Activated T-cell treated with anti-CD3 and anti-CD28 coated beads for 1 hour (primary cell): ENCODE results near the gene KAZN.
"Not testable (repeated sequence)": the region's sequence is repeated elsewhere in the genome, so short reads cannot be mapped to it uniquely, and the experiment has no call there.

Source experiments
- DNase-seq: peaks from one replicate; pipeline ENCODE4 v3.0.0-alpha.2; 2020; ENCODE audit warnings: low read depth

KAZN gene

DNA sequence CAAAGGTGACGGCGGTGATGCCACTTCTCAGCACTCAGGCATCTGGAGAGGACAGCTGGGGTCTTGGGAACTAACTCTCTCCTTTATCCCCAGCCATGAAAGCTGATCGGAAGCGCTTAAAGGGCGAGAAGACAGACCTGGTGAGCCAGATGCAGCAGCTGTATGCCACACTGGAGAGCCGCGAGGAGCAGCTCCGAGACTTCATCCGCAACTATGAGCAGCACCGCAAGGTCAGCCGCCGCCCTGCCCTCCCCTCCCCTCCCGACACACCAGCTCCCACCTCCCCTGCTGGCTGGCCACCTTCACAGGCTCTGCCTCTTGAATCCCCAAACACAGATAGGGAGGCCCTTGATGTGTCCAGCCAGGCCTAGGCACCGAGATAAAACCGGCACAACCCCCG is 436.2 kb downstream of the KAZN start:
- no peak for DNase-seq

DNA sequence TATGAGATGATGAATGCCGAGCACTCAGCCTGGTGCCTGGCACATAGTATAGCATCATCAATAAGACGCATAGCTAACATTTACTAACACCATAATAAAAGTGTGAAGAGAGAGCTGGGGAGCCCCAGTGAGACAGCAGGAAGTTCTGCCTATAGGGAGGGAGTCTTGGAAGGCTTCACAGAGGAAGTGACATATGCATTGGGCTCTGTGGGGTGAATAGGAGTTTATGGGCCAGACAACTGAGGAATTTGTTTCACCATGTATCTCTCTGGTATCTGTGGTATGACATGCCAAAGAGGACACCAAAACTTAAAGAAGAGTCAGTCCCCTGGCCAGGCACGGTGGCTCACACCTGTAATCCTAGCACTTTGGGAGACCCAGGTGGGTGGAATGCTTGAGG is 436.8 kb downstream of the KAZN start:
- no peak for DNase-seq

DNA sequence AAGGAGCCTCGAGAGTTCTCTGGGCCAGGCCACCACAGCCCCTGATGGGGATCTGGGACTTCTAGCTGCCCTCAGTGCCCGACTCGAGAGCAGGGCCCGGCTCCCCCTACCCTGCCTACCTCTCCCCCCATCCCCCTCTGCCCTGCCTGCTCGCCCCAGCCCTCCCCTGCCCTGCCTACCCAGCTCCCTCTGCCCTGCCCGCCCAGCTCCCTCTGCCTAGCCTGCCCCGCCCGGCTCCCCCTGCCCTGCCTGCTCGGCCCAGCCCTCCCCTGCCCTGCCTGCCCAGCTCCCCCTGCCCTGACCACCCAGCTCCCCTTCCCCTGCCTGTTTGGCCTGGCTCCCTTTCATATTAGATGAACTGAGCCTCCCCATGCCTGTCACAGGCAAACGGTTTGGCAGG is 437.6 kb downstream of the KAZN start:
- DNase-seq, result no peak

DNA sequence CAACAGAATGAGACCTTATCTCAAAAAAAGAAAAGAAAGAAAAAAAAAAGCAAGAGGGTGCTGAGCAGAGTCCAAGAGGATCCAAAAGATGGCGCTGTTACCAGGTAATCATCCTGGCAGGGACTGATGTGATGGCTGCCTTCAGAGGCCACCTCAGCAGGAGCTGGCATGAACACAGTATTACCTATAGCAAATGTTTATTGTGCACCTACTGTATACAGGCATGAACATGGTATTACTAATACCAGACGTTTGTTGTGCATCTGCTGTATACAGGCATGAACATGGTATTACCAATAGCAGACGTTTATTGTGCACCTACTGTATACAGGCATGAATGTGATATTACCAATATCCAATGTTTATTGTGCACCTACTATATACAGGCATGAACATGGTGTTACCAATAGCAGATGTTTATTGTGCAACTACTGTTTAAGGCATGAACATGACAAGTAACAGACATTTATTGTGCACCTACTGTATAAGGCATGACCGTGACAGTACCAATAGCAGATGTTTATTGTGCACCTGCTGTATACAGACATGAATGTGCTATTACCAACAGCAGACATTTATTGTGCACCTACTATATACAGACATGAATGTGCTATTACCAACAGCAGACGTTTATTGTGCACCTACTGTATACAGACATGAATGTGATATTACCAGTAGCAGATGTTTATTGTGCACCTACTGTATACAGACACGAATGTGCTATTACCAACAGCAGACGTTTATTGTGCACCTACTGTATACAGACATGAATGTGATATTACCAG is 439.9 kb downstream of the KAZN start:
- DNase-seq, result no peak

DNA sequence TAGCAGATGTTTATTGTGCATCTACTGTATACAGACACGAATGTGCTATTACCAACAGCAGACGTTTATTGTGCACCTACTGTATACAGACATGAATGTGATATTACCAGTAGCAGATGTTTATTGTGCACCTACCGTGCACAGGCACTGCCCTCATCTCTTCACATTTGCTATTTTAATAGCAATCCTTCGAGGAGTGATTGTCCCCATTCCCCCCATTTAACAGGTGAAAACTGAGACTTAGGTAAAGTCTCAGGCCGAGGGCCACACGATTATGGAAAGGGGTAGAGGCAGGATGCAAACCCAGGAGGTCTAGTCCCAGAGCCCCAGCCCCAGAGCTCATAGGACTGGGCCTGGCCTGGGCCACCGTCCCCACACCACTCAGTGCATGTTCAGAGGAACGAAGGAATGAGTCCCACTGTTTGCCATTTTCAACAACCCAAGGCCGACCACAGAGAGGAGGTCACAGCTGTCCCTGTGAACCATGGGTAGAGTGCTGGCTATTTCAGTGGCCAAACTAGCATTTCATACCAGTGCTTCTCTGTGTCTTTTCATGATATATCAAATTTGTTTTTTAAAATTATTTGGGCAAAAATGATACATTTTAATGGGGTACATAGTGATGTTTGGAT is 440.6 kb downstream of the KAZN start:
- no peak for DNase-seq

DNA sequence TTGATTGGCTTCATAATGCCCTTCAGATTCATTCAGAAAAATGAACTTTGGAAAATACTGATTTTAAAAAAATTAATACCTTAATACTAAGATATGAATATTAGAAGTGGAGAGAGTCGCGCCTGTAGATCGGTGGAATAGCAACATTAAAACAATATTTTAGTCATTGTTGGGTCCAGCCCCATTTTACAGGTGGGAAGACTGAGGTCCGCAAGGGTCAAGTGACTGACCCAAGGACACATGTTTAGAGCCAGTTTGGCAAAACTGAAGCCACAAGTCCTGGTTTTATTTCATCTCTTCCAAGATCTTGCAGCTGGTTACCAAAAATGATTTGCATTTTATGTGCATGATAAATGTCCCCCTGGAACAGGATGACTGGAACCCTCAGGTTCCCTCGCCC is 441.4 kb downstream of the KAZN start:
- DNase-seq, result no peak

DNA sequence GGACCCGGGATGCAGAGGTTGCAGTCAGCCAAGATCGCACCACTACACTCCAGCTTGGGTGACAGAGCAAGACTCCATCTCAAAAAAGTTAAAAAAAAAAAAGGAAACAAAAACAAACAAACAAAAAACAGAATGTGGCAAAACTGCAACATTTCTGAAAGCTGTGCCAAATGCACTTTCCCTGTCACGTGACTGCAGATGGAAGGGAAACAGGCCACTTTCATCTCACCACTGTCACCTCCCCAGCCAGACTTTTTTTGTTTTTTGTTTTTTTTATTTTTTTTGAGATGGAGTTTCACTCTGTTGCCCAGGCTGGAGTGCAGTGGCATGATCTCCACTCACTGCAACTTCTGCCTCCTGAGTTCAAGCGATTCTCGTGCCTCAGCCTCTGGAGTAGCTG is 442.2 kb downstream of the KAZN start:
- not testable (repeated sequence) for DNase-seq

DNA sequence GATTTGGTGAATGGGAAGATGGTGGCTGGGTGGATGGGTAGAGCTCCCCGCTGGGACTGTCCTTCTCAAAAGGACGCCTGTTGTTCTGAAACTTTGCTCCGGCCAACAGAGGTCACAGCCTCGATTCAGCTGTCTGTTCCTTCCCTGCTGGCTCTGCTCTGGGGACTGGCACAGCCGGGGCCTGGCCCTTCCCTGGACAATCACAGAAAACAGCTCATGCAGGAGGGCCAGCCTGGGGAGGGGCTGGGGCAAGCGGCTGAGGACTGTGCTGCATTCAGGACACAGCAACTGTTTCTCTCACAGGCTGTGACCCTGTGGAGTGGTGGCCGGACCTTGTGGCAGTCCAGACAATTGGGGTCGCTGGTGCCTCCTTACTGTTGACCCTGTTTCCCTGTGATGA is 444.4 kb downstream of the KAZN start:
- no peak for DNase-seq

DNA sequence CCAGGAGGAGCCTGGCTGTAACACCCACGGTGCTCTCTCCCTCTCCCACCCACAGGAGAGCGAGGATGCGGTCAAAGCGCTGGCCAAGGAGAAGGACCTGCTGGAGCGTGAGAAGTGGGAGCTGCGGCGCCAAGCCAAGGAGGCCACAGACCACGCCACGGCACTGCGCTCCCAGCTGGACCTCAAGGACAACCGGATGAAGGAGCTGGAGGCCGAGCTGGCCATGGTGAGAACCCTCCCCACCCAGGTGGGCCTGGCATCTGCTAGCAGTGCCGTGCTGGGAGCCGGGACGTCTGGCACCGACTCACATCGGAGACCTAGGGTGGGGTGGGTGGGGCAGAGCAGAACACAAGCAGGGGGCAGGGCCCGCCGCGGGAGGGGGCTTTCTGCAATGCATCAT is 445.4 kb downstream of the KAZN start:
- DNase-seq, result no peak

DNA sequence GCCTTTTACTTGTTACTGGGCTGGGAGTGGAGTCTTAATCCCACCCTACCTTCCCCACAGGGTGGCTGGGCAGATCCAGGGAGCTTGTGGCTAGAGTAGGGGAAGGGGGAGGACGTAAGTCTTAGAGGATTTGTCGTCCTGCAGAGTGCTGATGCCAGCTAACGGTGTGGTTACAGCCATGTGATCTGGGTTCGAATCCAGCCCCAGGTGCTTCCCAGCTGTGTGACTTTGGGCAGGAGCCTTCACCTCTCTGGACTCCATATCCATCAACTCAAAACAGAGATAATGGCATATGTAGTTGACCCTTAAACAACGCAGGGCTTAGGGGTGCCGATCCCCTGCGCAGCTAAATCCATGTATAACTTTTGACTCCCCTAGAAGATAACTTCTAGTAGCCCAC is 446.6 kb downstream of the KAZN start:
- DNase-seq, result no peak

DNA sequence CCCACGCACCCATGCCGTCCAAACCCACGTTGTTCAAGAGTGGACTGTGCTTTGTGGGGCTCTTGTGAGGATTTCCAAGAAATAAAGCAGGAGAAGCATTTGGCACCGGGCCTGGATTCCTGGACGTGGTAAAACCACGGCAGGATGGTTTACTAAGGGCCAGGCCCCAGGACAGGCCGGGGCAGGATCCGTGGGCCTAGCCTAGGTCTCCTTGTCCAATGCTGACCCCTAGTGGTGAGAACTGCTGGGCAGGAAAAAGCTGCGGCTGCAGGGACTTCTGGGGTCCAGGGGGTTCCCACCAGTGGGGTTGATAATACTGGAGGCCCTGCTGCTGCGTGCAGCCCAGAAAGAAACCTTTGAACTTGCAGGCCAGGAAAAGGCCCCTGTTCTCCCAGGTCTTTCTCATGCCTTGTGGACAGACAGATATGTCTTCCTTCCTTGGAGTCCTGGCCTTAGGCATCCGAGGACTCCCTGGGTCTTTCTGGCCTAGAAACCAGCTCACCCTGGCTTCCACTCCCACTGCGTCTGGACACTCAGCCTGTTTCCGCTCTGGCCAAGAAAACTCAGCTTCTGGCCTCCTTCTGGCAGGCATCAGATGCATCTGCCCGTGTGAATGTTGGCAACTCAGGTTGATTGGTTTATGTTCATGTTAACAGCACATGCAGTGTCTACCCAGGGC is 448.1 kb downstream of the KAZN start:
- peak; percentile 38 for DNase-seq

DNA sequence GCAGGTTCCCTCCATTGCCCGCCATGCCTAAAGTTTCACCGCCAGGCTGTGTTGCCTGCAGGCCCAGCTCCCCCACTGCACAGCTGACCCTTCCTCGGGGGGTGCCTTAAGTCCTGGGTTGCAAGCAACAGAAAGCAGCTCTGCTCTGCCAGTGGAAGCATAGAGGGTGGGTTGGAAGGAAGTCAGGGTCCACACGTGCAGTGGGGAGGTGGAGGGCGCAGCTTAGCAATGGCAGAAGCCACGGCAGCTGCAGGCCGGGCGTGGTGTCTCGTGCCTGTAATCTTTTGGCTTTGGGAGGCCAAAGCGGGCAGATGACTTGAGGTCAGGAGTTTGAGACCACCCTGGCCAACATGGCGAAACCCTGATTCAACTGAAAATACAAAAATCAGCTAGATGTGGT is 448.8 kb downstream of the KAZN start:
- no peak for DNase-seq

DNA sequence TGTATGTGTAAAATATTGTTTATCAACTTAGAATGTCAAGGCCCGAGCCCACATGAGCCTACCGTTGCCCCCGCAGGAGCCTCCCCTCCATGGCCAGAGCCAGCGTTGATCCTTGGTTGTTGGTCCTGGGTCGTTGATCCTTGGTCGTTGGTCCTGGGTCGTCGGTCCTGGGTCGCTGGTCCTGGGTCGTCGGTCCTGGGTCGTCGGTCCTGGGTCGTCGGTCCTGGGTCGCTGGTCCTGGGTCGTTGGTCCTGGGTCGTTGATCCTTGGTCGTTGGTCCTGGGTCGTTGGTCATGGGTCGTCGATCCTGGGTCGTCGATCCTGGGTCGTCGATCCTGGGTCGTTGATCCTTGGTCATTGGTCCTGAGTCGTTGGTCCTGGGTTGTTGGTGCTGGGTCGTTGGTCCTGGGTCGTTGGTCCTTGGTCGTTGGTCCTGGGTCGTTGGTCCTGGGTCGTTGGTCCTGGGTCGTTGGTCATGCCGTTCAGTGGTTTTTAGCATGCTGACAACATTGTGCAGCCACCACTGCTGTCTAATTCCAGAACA is 450.0 kb downstream of the KAZN start:
- DNase-seq, result no peak

DNA sequence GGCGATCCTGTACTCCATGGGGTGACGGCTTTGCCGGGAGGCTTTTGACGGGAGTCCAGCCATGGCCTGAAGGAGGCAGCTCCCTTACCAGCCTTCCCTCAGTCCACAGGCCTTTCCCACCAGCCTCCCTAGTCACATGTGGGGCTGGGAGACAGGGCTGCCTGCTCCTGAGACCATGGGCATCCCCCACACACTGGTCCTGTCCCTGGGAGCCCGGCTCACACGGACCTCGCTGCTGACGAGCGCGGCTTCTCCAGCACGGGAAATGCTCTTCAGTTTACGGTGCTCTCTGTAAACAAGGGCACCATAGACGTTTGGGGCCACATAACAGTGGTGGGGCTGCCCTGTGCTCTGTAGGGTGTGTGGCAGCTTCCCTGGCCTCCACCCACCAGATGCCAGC is 450.6 kb downstream of the KAZN start:
- no peak for DNase-seq

DNA sequence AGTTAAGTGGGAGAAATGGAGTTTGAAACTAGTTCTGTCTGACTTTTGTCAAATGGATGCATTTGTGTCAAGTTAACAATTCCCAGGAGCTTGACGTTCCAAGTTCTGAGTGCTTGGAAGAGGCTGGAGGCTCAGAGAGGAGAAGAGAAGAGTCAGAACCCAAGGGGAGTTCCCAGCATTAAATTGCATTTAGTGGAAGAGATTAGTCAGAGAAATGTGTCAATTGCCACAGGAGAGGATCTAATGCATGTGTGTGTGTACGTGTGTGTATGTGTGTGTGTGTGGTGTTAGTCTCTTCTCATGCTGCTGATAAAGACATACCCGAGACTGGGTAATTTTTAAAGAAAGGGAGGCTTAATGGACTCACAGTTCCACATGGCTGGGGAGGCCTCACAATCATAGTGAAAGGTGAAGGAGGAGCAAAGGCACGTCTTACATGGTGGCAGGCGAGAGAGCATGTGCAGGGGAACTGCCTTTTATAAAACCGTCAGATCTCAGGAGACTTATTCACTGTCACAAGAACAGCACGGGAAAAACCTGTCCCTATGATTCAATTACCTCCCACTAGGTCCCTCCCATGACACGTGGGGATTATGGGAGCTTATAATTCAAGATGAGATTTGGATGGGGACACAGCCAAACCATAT is 453.5 kb downstream of the KAZN start:
- no peak for DNase-seq

DNA sequence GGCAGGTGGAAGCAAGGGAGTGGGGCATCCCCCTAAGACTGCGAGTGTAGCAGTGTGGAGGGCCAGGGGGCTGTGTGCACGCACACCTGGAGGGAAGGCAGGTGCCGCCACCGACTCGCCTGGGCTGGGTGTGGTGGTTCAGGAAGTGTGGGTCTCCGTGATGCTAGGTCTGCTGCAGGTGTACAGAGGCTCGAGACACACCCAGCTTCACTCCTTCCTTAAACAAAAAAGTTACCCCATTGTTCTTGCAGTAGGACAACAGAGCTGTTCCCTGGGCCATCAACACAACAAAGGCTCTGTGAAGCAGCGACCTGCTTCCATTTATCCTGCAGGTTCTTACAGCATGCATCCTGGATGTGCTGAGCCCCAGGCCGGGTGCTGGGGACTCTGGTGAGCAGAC is 454.7 kb downstream of the KAZN start:
- DNase-seq, result no peak

DNA sequence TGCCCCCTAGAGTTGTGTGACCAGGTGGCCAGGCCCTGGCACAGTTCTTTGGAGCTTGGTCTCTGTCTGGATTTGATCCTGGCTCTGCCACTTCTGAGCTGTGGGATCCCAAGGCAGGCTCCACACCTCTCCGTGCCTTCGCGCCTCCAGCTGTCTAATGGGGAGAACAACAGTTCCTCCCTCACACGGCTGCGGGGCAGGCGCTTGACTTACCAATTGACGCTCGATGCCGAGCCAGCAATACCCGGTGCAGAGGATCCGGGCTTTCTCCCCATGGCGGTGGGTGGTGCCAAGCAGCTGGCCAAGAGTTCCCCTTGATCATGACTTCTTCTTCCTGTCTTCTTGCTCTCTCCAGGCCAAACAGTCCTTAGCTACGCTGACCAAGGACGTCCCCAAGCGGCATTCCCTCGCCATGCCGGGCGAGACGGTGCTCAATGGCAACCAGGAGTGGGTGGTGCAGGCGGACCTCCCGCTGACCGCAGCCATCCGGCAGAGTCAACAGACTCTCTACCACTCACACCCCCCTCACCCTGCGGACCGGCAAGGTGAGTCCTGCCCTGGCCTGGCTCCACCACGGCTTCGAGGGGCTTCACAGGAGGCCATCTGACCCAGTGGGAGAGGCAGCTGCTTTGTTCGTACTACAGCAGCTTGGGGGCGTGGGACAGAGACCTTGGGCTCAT is 457.4 kb downstream of the KAZN start:
- no peak for DNase-seq

DNA sequence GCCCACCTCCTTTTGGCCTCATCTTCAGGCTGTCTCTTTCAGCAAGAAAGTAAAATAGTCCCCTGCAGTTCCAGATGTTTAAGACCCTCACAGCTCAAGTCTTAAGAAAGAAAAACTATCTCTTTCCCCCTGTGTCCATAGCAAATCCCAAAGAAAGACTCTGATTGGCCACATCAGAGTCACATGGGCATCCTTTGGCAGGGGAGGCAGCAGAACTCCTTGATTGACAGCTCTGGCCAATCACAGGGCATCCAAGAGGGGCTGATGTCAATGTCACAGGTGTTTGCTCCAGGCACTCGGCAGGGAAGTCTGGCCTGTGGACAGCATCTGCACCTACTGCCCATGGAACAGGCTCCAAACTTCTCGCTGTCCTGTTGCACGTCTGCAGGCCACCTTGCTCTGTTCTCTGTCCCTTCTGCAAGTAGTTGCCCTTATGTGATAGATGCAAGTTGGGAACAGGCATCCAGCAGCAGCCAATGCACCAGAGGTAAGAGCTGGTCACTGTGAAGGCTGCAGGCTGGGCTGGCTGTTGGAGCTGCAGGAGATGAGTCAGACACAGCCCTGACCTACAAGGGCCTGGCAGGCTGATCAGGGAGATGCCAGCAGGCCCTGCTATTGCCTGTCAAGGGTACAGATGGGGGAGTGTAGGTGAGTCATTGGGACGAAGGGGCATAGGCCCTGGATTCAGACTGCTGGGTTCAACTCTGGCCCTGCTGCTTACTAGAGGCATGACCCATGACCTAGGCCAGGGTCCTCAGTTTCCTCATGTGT is 458.2 kb downstream of the KAZN start:
- no peak for DNase-seq

DNA sequence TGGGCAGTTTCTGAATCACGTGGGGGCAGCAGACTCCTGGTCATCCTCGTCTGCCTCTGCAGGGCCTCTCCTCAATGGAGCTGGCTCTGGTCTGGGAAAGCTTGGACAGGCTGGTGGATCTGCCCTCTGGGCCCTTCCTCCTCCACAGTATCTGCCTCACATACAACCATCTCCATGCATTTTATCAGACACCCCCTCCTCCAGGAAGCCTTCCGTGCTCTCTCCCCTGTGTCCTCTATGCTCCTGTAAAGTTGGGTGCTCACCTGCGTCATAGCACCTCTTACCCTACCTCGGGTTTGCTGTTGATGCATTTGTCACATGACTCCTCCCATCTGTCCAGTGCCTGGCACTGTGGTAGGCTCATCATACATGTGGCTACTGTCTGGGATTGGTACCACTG is 459.3 kb downstream of the KAZN start:
- DNase-seq, result no peak

DNA sequence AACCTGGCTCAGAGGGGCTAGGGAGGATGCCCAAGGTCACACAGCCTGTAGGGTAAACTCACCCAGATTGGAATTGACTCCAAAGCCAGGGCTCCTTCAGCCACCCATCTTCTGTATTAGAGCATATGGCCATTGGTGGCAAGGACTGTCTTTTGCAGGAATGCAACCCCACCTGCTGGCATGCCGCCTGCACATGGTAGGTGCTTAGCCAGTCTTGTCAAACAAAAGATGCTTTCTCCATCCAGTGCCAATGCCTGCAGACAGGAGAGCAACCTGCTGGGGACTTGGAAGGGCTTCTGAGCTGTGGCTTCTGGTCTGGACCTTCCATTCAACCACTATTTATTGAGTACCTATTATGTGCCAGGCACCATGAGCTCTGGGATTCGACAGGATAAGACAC is 459.8 kb downstream of the KAZN start:
- DNase-seq, result no peak

DNA sequence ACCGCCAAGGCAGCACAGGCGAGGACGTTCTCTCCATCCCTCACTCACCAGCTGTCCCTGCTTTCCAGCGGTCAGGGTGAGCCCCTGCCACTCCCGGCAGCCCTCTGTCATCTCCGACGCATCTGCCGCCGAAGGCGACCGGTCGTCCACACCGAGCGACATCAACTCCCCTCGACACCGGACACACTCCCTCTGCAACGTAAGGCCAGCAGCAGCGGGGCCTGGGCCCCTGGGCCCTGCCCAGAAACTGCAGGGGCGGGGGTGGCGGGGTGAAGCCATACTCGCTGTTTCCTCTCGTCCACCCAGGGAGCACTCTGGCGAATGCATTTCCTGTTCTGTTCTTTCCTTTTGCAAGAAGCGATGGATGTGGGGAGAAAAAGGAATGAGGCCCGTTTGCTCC is 461.6 kb downstream of the KAZN start:
- DNase-seq, result no peak
